D721Med (cell line): Measurements from ENCODE around the gene ZNF761.
A peak's percentile ranks its signal among the peaks of the same experiment; 100 is the strongest.
"Not testable (repeated sequence)": the region's sequence is repeated elsewhere in the genome, so short reads cannot be mapped to it uniquely, and the experiment has no call there.

Experiments
- DNase-seq: peaks from one replicate; pipeline ENCODE4 v3.0.0; 2011; ENCODE audit warnings: low spot score; ENCODE audit not compliant: insufficient read length
- FAIRE-seq: peaks from 2 replicates; lab custom pipeline; 2011; peaks lifted over from hg19 to GRCh38; lab: Jason Lieb, UNC
- TF ChIP-seq, protein P1 (sequence below): IDR thresholded peaks from 2 replicates; pipeline ENCODE4 v1.5.1; 2012; ENCODE audit warnings: mild to moderate bottlenecking, control low read depth; ENCODE audit not compliant: insufficient read depth; ENCODE audit errors: missing control alignments

The ZNF761 gene

DNA sequence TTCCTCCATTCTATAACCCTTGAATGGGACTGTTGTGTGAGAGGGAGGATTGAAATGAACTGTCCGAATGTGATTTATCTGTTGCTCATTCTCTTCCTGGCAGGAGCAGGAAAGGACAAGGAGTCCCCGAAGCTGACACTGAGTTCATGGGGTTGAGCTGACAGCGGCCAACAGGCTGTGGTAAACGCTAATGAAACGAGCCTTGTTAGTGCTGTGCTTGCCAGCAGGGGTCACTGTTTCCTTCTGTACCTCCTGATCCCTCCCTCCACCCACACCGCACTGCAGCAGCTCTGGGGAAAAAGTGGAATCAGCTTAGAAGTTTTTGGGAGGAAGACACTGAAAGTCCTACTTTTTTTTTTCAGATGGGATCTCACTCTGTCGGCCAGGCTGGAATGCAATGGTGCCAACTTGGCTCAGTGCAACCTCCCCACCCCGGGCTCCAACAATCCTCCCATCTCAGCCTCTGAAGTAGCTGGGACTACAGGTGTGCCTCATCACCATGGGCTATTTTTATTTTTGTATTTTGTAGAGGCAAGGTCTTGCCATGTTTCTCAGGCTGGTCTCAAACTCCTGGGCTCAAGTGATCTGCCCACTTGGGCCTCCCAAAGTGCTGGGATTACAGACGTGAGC, 6.7 kb upstream of the ZNF761 start:
- TF ChIP-seq, protein P1, sequence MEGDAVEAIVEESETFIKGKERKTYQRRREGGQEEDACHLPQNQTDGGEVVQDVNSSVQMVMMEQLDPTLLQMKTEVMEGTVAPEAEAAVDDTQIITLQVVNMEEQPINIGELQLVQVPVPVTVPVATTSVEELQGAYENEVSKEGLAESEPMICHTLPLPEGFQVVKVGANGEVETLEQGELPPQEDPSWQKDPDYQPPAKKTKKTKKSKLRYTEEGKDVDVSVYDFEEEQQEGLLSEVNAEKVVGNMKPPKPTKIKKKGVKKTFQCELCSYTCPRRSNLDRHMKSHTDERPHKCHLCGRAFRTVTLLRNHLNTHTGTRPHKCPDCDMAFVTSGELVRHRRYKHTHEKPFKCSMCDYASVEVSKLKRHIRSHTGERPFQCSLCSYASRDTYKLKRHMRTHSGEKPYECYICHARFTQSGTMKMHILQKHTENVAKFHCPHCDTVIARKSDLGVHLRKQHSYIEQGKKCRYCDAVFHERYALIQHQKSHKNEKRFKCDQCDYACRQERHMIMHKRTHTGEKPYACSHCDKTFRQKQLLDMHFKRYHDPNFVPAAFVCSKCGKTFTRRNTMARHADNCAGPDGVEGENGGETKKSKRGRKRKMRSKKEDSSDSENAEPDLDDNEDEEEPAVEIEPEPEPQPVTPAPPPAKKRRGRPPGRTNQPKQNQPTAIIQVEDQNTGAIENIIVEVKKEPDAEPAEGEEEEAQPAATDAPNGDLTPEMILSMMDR, result peak; percentile 90
- no peak for FAIRE-seq
- DNase-seq, result peak; percentile 40

DNA sequence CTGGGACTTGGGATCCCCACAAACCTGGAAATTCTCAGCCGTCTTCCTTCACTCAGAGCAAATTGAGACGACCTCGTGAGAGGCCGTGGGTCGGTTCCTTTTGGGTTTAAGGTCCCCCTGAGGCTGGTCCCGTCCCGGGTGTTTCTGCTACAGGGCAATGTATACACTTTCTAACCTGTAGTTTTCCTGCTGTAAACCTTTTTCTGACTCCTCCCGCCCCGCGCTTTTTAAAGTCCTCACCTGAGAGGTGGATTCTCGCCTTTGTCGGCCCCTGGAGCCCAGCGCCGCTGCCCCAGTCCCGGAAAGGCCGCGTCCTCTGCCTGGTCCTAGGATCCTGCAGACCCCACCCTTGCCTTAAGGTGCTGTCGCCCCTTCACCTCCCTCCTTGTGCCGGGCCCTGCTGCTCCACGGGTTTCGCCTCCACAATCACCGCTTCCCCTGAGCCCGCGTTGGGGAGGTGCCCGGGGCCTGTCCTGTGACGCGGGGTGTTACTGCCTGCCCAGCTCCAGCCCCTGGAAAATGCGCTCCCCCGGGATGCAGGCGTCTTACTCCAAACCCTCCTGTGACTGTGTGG, 391 bp downstream of the ZNF761 start:
- FAIRE-seq (no peak), DNase-seq (no peak)
- TF ChIP-seq, protein P1, result no peak

DNA sequence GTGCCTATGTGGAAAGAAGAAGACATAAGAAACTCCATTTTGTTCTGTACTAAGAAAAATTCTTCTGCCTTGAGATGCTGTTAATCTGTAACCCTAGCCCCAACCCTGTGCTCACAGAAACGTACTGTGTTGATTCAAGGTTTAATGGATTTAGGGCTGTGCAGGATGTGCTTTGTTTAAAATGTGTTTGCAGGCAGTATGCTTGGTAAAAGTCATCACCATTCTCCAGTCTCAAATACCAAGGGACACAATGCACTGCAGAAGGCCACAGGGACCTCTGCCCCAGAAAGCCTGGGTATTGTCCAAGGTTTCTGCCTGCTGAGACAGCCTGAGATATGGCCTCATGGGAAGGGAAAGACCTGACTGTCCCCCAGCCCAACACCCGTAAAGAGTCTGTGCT, 12.0 kb downstream of the ZNF761 start:
- not testable (repeated sequence) for DNase-seq, FAIRE-seq

DNA sequence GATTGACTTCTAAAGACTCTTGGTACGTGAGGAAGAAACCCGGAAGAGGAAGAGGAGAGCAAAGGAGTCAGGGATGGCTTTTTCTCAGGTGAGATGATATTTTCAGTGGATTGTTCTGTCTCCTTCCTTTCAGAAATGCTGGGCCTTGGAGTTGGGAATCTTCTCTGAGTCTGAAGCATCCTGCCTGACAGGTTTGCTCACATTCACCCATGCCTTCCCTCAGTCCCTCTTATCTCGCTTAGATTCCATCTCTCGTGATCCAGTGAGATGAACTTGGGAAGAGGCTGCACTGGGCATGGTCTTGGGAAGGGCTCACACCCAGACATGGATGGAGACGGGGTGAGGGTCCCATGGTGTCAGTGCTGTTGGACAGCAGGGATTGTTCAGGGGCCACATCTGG, 15.4 kb downstream of the ZNF761 start:
- not testable (repeated sequence) for FAIRE-seq, DNase-seq

DNA sequence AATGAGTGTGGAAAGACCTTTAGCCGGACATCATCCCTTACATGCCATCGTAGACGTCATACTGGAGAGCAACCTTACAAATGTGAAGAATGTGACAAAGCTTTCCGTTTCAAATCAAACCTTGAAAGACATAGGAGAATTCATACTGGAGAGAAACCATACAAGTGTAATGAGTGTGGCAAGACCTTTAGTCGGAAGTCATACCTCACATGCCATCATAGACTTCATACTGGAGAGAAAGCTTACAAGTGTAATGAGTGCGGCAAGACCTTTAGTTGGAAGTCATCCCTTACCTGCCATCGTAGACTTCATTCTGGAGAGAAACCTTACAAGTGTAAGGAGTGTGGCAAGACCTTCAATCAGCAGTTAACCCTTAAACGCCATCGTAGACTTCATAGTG, 24.0 kb downstream of the ZNF761 start:
- TF ChIP-seq, protein P1, result no peak
- FAIRE-seq, result no peak
- no peak for DNase-seq

DNA sequence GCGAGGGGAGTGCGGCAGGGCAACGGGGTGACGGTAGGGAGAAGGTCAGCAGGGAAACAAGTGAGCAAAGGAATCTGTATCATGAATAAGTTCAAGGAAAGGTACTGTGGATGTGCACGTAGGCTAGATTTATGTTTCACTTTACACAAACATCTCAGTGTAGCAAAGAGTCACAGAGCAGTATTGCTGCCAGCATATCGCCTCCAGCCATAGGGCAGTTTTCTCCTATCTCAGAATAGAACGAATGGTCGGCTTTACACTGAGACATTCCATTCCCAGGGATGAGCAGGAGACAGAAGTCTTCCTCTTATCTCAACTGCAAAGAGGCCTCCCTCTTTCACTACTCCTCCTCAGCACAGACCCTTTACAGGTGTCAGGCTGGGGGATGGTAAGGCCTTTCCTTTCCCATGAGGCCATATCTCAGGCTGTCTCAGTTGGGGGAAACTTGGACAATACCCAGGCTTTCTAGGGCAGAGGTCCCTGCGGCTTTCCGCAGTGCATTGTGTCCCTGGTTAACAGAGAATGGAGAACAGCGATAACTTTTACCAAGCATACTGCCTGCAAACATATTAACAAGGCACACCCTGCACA, 28.4 kb downstream of the ZNF761 start:
- not testable (repeated sequence) for FAIRE-seq, DNase-seq

DNA sequence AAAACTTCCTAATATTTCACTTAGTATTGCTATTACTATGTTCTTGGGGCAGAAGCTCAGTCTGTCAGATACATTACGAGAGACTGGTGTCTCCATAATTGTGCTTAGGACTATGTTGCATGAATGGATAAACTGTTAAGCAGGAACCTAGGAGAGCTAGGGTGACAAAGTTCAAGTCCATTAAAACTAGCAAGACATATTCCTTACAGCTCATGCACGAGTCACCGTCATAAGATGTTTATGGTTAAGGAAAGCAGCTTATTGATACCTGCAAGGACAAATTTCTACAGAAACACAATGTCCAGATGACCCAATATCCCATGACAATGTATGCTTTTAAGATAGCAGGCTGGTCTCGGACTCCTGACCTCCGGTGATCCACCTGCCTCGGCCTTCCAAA, 30.1 kb downstream of the ZNF761 start:
- TF ChIP-seq, protein P1, result no peak
- no peak for DNase-seq
- FAIRE-seq, result no peak

DNA sequence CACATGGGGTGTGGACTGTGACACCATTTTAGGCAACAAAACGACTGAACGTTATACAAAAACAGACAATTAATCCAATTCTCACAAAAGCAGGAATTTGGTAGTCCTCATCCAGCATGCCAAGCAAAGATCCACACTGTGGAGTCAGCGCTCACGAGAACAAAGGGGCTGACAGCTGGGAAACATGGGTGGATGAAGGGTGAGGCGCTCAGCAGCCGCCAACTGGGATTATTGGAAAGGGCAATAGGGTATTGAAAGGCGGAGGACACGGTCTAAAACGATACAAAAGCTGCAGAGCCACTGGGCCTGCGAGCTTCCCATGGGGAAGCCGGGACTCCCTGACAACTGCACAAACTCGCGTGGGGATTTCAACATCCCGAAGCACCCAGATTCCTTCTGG, 31.1 kb downstream of the ZNF761 start:
- FAIRE-seq, result no peak
- no peak for DNase-seq
- TF ChIP-seq, protein P1, result no peak
